Measurements from ENCODE around the gene NSRP1. TPM values are rescaled to one million over a fixed set of nuclear protein-coding genes. Genes with fewer than 3 reads are reported as not detected.

The NSRP1 gene
- total and polyA plus RNA-seq, 2 of the 13 experiments (the other 11 are each of a cell fraction or from before 2014, with no cell fraction given): 7.0 to 14.3 TPM

DNA sequence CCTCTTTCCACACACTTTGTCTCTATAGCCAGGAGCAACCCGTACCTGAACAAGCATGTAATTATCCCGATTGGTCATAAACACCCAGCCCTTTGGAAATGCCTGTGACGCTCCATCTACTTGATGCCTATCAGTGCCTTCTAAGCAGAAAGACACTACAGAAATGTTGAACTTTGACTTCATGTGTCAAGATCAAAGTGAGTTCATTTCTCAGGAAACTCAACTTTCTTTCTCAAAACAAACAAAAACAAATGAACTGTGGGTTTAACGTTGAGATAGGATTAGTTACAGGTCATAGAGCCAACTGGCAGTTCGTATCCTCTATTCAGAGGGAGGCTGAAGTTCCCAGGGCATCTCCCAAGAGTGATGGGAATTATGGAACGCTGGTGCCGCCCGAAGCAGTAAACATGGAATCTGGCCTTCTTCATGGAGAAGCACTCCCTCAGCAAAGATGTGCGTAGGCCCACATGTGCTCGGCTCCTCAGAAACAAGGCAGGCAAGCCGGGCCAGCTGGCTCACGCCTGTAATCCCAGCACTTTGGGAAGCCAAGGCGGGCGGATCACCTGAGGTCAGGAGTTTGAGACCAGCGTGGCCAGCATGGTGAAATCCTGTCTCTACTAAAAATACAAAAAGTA is 109.4 kb downstream of the NSRP1 start (continued):
- TF ChIP-seq SIN3A (IDR thresholded peaks at IDR 0.05; ENCODE audit: borderline replicate concordance, low read depth, low read length): peak; percentile 17; the same call in 1 of the 2 replicates
- TF ChIP-seq, protein P1, sequence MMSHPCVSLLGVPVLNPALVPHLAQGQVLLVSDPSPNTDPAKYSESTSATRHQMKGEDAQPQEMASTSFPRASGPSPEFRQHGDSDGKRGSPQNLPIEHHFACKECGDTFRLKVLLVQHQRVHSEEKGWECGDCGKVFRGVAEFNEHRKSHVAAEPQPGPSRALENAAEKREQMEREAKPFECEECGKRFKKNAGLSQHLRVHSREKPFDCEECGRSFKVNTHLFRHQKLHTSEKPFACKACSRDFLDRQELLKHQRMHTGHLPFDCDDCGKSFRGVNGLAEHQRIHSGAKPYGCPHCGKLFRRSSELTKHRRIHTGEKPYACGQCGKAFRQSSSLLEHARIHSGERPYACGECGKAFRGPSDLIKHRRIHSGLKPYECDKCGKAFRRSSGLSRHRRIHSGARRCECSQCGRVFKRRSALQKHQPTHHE (CRISPR knock-in tag; IDR thresholded peaks at IDR 0.05; ENCODE audit: borderline replicate concordance): no peak
- no peak for TF ChIP-seq MXD4 (CRISPR knock-in tag; IDR thresholded peaks at IDR 0.05)
- TF ChIP-seq NR2F2 (IDR thresholded peaks at IDR 0.05; ENCODE audit: borderline replicate concordance, low read depth): peak; percentile 81
- TF ChIP-seq, protein P2, sequence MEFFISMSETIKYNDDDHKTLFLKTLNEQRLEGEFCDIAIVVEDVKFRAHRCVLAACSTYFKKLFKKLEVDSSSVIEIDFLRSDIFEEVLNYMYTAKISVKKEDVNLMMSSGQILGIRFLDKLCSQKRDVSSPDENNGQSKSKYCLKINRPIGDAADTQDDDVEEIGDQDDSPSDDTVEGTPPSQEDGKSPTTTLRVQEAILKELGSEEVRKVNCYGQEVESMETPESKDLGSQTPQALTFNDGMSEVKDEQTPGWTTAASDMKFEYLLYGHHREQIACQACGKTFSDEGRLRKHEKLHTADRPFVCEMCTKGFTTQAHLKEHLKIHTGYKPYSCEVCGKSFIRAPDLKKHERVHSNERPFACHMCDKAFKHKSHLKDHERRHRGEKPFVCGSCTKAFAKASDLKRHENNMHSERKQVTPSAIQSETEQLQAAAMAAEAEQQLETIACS (CRISPR knock-in tag; IDR thresholded peaks at IDR 0.05): no peak
- no peak for TF ChIP-seq MLLT10 (CRISPR knock-in tag; IDR thresholded peaks at IDR 0.05)
- TF ChIP-seq, protein P3, sequence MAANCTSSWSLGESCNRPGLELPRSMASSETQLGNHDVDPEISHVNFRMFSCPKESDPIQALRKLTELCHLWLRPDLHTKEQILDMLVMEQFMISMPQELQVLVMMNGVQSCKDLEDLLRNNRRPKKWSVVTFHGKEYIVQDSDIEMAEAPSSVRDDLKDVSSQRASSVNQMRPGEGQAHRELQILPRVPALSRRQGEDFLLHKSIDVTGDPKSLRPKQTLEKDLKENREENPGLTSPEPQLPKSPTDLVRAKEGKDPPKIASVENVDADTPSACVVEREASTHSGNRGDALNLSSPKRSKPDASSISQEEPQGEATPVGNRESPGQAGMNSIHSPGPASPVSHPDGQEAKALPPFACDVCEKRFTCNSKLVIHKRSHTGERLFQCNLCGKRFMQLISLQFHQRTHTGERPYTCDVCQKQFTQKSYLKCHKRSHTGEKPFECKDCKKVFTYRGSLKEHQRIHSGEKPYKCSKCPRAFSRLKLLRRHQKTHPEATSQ (CRISPR knock-in tag; IDR thresholded peaks at IDR 0.05; ENCODE audit: borderline replicate concordance): no peak
- no peak for TF ChIP-seq SMC3 (IDR thresholded peaks at IDR 0.05; ENCODE audit: low read length)
- no peak for TF ChIP-seq CBX5 (CRISPR knock-in tag; IDR thresholded peaks at IDR 0.05; ENCODE audit: borderline replicate concordance)
- no peak for TF ChIP-seq ZNF549 (CRISPR knock-in tag; IDR thresholded peaks at IDR 0.05)
- TF ChIP-seq KDM2A (CRISPR knock-in tag; IDR thresholded peaks at IDR 0.05; ENCODE audit: borderline replicate concordance, low read depth): no peak; the same call in 1 of the 2 replicates
- peak; percentile 53 for TF ChIP-seq ASH2L (IDR thresholded peaks at IDR 0.05; ENCODE audit: insufficient read length, low read depth, low read length)
- TF ChIP-seq SOX13 (IDR thresholded peaks at IDR 0.05): no peak
- TF ChIP-seq SOX13 (CRISPR knock-in tag; conservative IDR thresholded peaks at IDR 0.05 in 1 of 2, IDR thresholded peaks at IDR 0.05 in 1 of 2): peak in 1 of 2 experiments; percentile 77; a peak in 2 of 4 replicates
- peak; percentile 86; the same call in 1 of the 2 replicates for TF ChIP-seq HMG20A (CRISPR knock-in tag; IDR thresholded peaks at IDR 0.05; ENCODE audit: borderline replicate concordance)
- TF ChIP-seq, protein P4, sequence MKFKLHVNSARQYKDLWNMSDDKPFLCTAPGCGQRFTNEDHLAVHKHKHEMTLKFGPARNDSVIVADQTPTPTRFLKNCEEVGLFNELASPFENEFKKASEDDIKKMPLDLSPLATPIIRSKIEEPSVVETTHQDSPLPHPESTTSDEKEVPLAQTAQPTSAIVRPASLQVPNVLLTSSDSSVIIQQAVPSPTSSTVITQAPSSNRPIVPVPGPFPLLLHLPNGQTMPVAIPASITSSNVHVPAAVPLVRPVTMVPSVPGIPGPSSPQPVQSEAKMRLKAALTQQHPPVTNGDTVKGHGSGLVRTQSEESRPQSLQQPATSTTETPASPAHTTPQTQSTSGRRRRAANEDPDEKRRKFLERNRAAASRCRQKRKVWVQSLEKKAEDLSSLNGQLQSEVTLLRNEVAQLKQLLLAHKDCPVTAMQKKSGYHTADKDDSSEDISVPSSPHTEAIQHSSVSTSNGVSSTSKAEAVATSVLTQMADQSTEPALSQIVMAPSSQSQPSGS (CRISPR knock-in tag; IDR thresholded peaks at IDR 0.05): no peak
- TF ChIP-seq ERF (CRISPR knock-in tag; IDR thresholded peaks at IDR 0.05): peak; percentile 25; the same call in 1 of the 2 replicates
- TF ChIP-seq MAZ (IDR thresholded peaks at IDR 0.05; ENCODE audit: borderline replicate concordance, low read depth, low read length): no peak
- TF ChIP-seq MAZ (CRISPR knock-in tag; IDR thresholded peaks at IDR 0.05; ENCODE audit: low read depth): no peak
- TF ChIP-seq ZNF572 (CRISPR knock-in tag; IDR thresholded peaks at IDR 0.05): no peak
- peak; percentile 54 for TF ChIP-seq THAP11 (CRISPR knock-in tag; IDR thresholded peaks at IDR 0.05)
- no peak for TF ChIP-seq SRF (IDR thresholded peaks at IDR 0.05; ENCODE audit: low read depth, low read length)
- TF ChIP-seq ZNF7 (CRISPR knock-in tag; IDR thresholded peaks at IDR 0.05): no peak
- peak; percentile 79 for TF ChIP-seq PPARG (CRISPR knock-in tag; conservative IDR thresholded peaks at IDR 0.05)
- TF ChIP-seq JUNB (CRISPR knock-in tag; IDR thresholded peaks at IDR 0.05; ENCODE audit: borderline replicate concordance): no peak
- no peak for TF ChIP-seq ZNF629 (CRISPR knock-in tag; conservative IDR thresholded peaks at IDR 0.05)

Measured in HepG2 (cell line).